K562 (cell line): ENCODE data around the gene RNU6-9. TPM values are rescaled to one million over a fixed set of nuclear protein-coding genes. Genes with fewer than 3 reads are reported as not detected.

Source experiments
- AFF4 ChIP-seq: sonication (generic); formaldehyde crosslinking; IDR thresholded peaks from 2 replicates; pipeline ENCODE4 v1.8.0; 2023; ENCODE audit warnings: mild to moderate bottlenecking, missing genetic modification reagents
- ATF4 ChIP-seq: fragments of 450-650 bp; formaldehyde crosslinking; IDR thresholded peaks from 2 replicates; pipeline ENCODE4 v1.4.0; 2022; ENCODE audit warnings: mild to moderate bottlenecking, moderate library complexity
- E2F6 ChIP-seq, 2 experiments: IDR thresholded peaks; 2 replicates each; pipeline ENCODE4 v1.6.1; 2011; ENCODE audit warnings: borderline replicate concordance in 1 of 2, control low read depth in 1 of 2, low read depth in 1 of 2, low read length in 1 of 2, mild to moderate bottlenecking in 1 of 2, mixed read lengths in 1 of 2, moderate library complexity in 1 of 2; ENCODE audit not compliant: insufficient read depth in 1 of 2, insufficient read length in 1 of 2, poor library complexity in 1 of 2, severe bottlenecking in 1 of 2; ENCODE audit errors: extremely low read depth in 1 of 2
- MYC ChIP-seq, 2 experiments: fragments of 250-450 bp in 1 of 2; sonication (Bioruptor Pico) in 1 of 2; IDR thresholded peaks; 2 replicates each; pipeline versions ENCODE4 v1.5.1 to v1.6.1; 2012 to 2021; ENCODE audit warnings: low read depth in 2 of 2, borderline replicate concordance in 1 of 2, improper control_type of control experiment in 1 of 2, low read length in 1 of 2, mild to moderate bottlenecking in 1 of 2, moderate library complexity in 1 of 2
- NKRF ChIP-seq: fragments of 450-650 bp; IDR thresholded peaks from 2 replicates; pipeline ENCODE4 v1.6.1; 2016; ENCODE audit warnings: borderline replicate concordance
- PKNOX1 ChIP-seq: fragments of 450-650 bp; IDR thresholded peaks from 2 replicates; pipeline ENCODE4 v1.6.1; 2016
- RFX1 ChIP-seq: fragments of 450-650 bp; IDR thresholded peaks from 2 replicates; pipeline ENCODE4 v1.6.1; 2016; ENCODE audit warnings: mild to moderate bottlenecking, moderate library complexity
- SAP30 ChIP-seq: fragments of 200-600 bp; sonication (generic); IDR thresholded peaks from 2 replicates; pipeline ENCODE4 v1.6.1; 2012; ENCODE audit warnings: borderline replicate concordance, low read depth, mild to moderate bottlenecking, moderate library complexity, low read length, control low read depth, inconsistent platforms; ENCODE audit not compliant: insufficient read depth, poor library complexity, severe bottlenecking
- SMARCA4 ChIP-seq: fragments of 450-650 bp; IDR thresholded peaks from 2 replicates; pipeline ENCODE4 v1.6.1; 2016
- polyA plus RNA-seq, 8 experiments: library from polyadenylated mRNA; depleted of rRNA in 4 of 8; stranded (reverse) in 5 of 8; unstranded in 3 of 8; fragments of >200 nt; fragmentation: Nextera tagmentation in 2 of 8; fragmentation: Illumina TruSeq in 1 of 8; extraction: Ambion mirVana in 2 of 8; extraction: Trizol in 1 of 8; gene quantifications; 2 replicates each; pipeline versions ENCODE4 v1.2.1 to v1.2.3, GENCODE V29; 2011 to 2014; ENCODE audit warnings: inconsistent platforms in 1 of 8, missing spikeins in 1 of 8
- total RNA-seq, 7 experiments: library from RNA; depleted of rRNA in 6 of 7; stranded (reverse); fragments of >200 nt in 6 of 7; fragmentation: Illumina TruSeq in 2 of 7; extraction: Trizol in 2 of 7; gene quantifications; 2 replicates each; pipeline versions ENCODE4 v1.2.1 to v1.2.3, GENCODE V29; 2011 to 2021; ENCODE audit warnings: low replicate concordance in 1 of 7

Gene RNU6-9
- total and polyA plus RNA-seq, 9 of the 15 experiments (the other 6 are each of a cell fraction or from before 2014, with no cell fraction given), result not detected

GRCh38 chr19:861756-862580 lies 31.3 kb upstream of the RNU6-9 start (continued):
- TF ChIP-seq SAP30 (peak; percentile 66), ATF4 (CRISPR knock-in tag) (no peak), PKNOX1 (peak; percentile 32), NKRF (peak; percentile 82), RFX1 (no peak), E2F6 (IDR thresholded peaks at IDR 0.05; ENCODE audit: borderline replicate concordance in 1 of 2, extremely low read depth in 1 of 2, insufficient read depth in 1 of 2, insufficient read length in 1 of 2, low read depth in 1 of 2, low read length in 1 of 2, poor library complexity in 1 of 2, severe bottlenecking in 1 of 2) (peak; percentile 91 to 94), MYC (IDR thresholded peaks at IDR 0.05; ENCODE audit: low read depth, low read length) (peak; percentile 86), MYC (CRISPR knock-in tag; IDR thresholded peaks at IDR 0.05; ENCODE audit: borderline replicate concordance, low read depth) (peak; percentile 33; the same call in 1 of the 2 replicates), AFF4 (CRISPR knock-in tag) (peak; percentile 78; the same call in 1 of the 2 replicates), SMARCA4 (no peak)
